HepG2 (cell line): ENCODE data around the gene PXDC1. TPM values are rescaled to one million over a fixed set of nuclear protein-coding genes. Genes with fewer than 3 reads are reported as not detected.
A peak's percentile ranks its signal among the peaks of the same experiment; 100 is the strongest.

Source experiments
- HMGXB4 ChIP-seq, 2 experiments: sonication (generic) in 1 of 2; formaldehyde crosslinking in 1 of 2; IDR thresholded peaks; 2 replicates each; pipeline versions ENCODE4 v1.4.0 to v1.6.1; 2018 to 2020; ENCODE audit warnings: missing genetic modification reagents in 2 of 2, borderline replicate concordance in 1 of 2, low read depth in 1 of 2, mild to moderate bottlenecking in 1 of 2, missing biosample characterization in 1 of 2
- KAT7 ChIP-seq: IDR thresholded peaks from 2 replicates; pipeline ENCODE4 v1.6.1; 2018; ENCODE audit warnings: borderline replicate concordance, missing compliant biosample characterization
- KLF16 ChIP-seq, 2 experiments: sonication (generic) in 1 of 2; formaldehyde crosslinking in 1 of 2; IDR thresholded peaks; 2 replicates each; pipeline versions ENCODE4 v1.6.1 to v1.8.0; 2016 to 2023; ENCODE audit warnings: missing genetic modification reagents in 2 of 2, missing compliant biosample characterization in 1 of 2
- LCORL ChIP-seq, 2 experiments: fragments of 450-650 bp in 1 of 2; sonication (generic) in 1 of 2; formaldehyde crosslinking in 1 of 2; IDR thresholded peaks; 2 replicates each; pipeline versions ENCODE4 v1.5.0 to v1.6.1; 2017 to 2020; ENCODE audit warnings: antibody characterized with exemption in 1 of 2, missing genetic modification reagents in 1 of 2
- NFIC ChIP-seq: IDR thresholded peaks from 2 replicates; pipeline ENCODE4 v1.6.1; 2012; ENCODE audit warnings: mild to moderate bottlenecking, low read length, inconsistent platforms
- NR2F2 ChIP-seq: IDR thresholded peaks from 2 replicates; pipeline ENCODE4 v1.6.1; 2012; ENCODE audit warnings: low read depth, inconsistent platforms, borderline replicate concordance
- PBX2 ChIP-seq: IDR thresholded peaks from 2 replicates; pipeline ENCODE4 v1.6.1; 2016; ENCODE audit warnings: control low read depth
- RAD51 ChIP-seq: fragments of 450-650 bp; IDR thresholded peaks from 2 replicates; pipeline ENCODE4 v1.6.1; 2016; ENCODE audit warnings: borderline replicate concordance
- SMAD3 ChIP-seq: sonication (generic); formaldehyde crosslinking; IDR thresholded peaks from 2 replicates; pipeline ENCODE4 v1.4.0; 2020; ENCODE audit warnings: missing genetic modification reagents
- ZBTB3 ChIP-seq: sonication (generic); formaldehyde crosslinking; IDR thresholded peaks from 2 replicates; pipeline ENCODE4 v1.4.0; 2020; ENCODE audit warnings: low read depth, mild to moderate bottlenecking, moderate library complexity, missing genetic modification reagents, borderline replicate concordance
- ZNF20 ChIP-seq: sonication (generic); formaldehyde crosslinking; IDR thresholded peaks from 2 replicates; pipeline ENCODE4 v1.4.0; 2020; ENCODE audit warnings: mild to moderate bottlenecking, moderate library complexity, missing genetic modification reagents
- ZNF205 ChIP-seq: IDR thresholded peaks from 2 replicates; pipeline ENCODE4 v1.6.1; 2018; ENCODE audit warnings: missing biosample characterization, missing genetic modification reagents
- ZNF292 ChIP-seq: sonication (generic); formaldehyde crosslinking; IDR thresholded peaks from 2 replicates; pipeline ENCODE4 v1.8.1; 2022; ENCODE audit warnings: mild to moderate bottlenecking, low read depth, missing genetic modification reagents, borderline replicate concordance
- ZNF350 ChIP-seq: sonication (generic); formaldehyde crosslinking; IDR thresholded peaks from 2 replicates; pipeline ENCODE4 v1.4.0; 2020; ENCODE audit warnings: mild to moderate bottlenecking, low read depth, missing genetic modification reagents, borderline replicate concordance
- ZNF382 ChIP-seq: sonication (generic); formaldehyde crosslinking; IDR thresholded peaks from 2 replicates; pipeline ENCODE4 v1.5.0; 2020; ENCODE audit warnings: missing genetic modification reagents, mild to moderate bottlenecking, borderline replicate concordance
- ZNF576 ChIP-seq: sonication (generic); formaldehyde crosslinking; IDR thresholded peaks from 2 replicates; pipeline ENCODE4 v1.4.0; 2020; ENCODE audit warnings: mild to moderate bottlenecking, missing genetic modification reagents
- ZNF619 ChIP-seq: sonication (generic); formaldehyde crosslinking; IDR thresholded peaks from 2 replicates; pipeline ENCODE4 v1.4.0; 2020; ENCODE audit warnings: mild to moderate bottlenecking, missing genetic modification reagents
- ZNF709 ChIP-seq: sonication (generic); formaldehyde crosslinking; IDR thresholded peaks from 2 replicates; pipeline ENCODE4 v1.5.0; 2020; ENCODE audit warnings: mild to moderate bottlenecking, missing genetic modification reagents
- ZNF724P ChIP-seq: sonication (generic); formaldehyde crosslinking; IDR thresholded peaks from 2 replicates; pipeline ENCODE4 v1.8.0; 2022; ENCODE audit warnings: missing genetic modification reagents, borderline replicate concordance
- ZNF768 ChIP-seq: sonication (generic); formaldehyde crosslinking; IDR thresholded peaks from 2 replicates; pipeline ENCODE4 v1.4.0; 2020; ENCODE audit warnings: missing genetic modification reagents
- ZNF780A ChIP-seq: sonication (generic); formaldehyde crosslinking; IDR thresholded peaks from 2 replicates; pipeline ENCODE4 v1.8.0; 2022; ENCODE audit warnings: mild to moderate bottlenecking, missing genetic modification reagents, moderate library complexity
- ZNF781 ChIP-seq: sonication (generic); formaldehyde crosslinking; IDR thresholded peaks from 2 replicates; pipeline ENCODE4 v1.5.1; 2020; ENCODE audit warnings: borderline replicate concordance, mild to moderate bottlenecking, missing genetic modification reagents; ENCODE audit errors: not compliant biosample characterization
- ZSCAN20 ChIP-seq: sonication (generic); formaldehyde crosslinking; IDR thresholded peaks from 2 replicates; pipeline ENCODE4 v1.4.0; 2020; ENCODE audit warnings: missing genetic modification reagents, mild to moderate bottlenecking, borderline replicate concordance
- polyA plus RNA-seq, 8 experiments: library from polyadenylated mRNA; depleted of rRNA in 3 of 8; stranded (reverse) in 7 of 8; unstranded in 1 of 8; fragments of >200 nt; fragmentation: Illumina TruSeq in 4 of 8; extraction: Trizol in 4 of 8; gene quantifications; 2 replicates each; pipeline versions ENCODE4 v1.2.1 to v1.2.3, GENCODE V29; 2011 to 2016; ENCODE audit warnings: low read depth in 4 of 8, missing spikeins in 1 of 8, mixed read lengths in 1 of 8; ENCODE audit not compliant: insufficient read depth in 1 of 8
- total RNA-seq, 5 experiments: library from RNA; depleted of rRNA; stranded (reverse); fragments of >200 nt; fragmentation: Illumina TruSeq; extraction: Trizol; gene quantifications; 2 replicates each; pipeline ENCODE4 v1.2.3, GENCODE V29; 2016; ENCODE audit warnings: low read depth in 1 of 5
- TF ChIP-seq, protein P1 (sequence below): sonication (generic); formaldehyde crosslinking; IDR thresholded peaks from 2 replicates; pipeline ENCODE4 v1.8.0; 2022; ENCODE audit warnings: missing genetic modification reagents, mild to moderate bottlenecking, inconsistent platforms, borderline replicate concordance

The PXDC1 gene
- total and polyA plus RNA-seq, 2 of the 13 experiments (the other 11 are each of a cell fraction or from before 2014, with no cell fraction given) = 32.4 to 34.7 TPM

- TF ChIP-seq ZNF709 = no peak
- no peak for TF ChIP-seq ZNF724P (CRISPR knock-in tag)
- TF ChIP-seq PBX2 = no peak
- no peak for TF ChIP-seq ZNF382
- TF ChIP-seq ZNF781 (CRISPR knock-in tag) = peak; percentile 25
- TF ChIP-seq, protein P1, sequence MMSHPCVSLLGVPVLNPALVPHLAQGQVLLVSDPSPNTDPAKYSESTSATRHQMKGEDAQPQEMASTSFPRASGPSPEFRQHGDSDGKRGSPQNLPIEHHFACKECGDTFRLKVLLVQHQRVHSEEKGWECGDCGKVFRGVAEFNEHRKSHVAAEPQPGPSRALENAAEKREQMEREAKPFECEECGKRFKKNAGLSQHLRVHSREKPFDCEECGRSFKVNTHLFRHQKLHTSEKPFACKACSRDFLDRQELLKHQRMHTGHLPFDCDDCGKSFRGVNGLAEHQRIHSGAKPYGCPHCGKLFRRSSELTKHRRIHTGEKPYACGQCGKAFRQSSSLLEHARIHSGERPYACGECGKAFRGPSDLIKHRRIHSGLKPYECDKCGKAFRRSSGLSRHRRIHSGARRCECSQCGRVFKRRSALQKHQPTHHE (CRISPR knock-in tag) = no peak; the same call in 1 of the 2 replicates
- peak; percentile 84 for TF ChIP-seq ZNF350
- TF ChIP-seq ZNF205 (CRISPR knock-in tag) = peak; percentile 90
- no peak for TF ChIP-seq ZNF576 (CRISPR knock-in tag)
- TF ChIP-seq ZNF20 (CRISPR knock-in tag) = 0 out of 2 replicates have a peak, but pooled peaks have one; percentile 34
- TF ChIP-seq NR2F2 = peak; percentile 40; the same call in 1 of the 2 replicates
- peak; percentile 90 for TF ChIP-seq NFIC
- TF ChIP-seq KLF16 (CRISPR knock-in tag; IDR thresholded peaks at IDR 0.05) = peak in 1 of 2 experiments; percentile 80; a peak in 2 of 4 replicates
- TF ChIP-seq HMGXB4 (CRISPR knock-in tag; IDR thresholded peaks at IDR 0.05; ENCODE audit: borderline replicate concordance in 1 of 2, low read depth in 1 of 2) = peak in 1 of 2 experiments; percentile 86; a peak in 2 of 4 replicates
- no peak for TF ChIP-seq RAD51
- no peak; the same call in none of the 2 replicates for TF ChIP-seq KAT7 (CRISPR knock-in tag)
- no peak for TF ChIP-seq ZBTB3
- no peak for TF ChIP-seq ZSCAN20 (CRISPR knock-in tag)
- no peak for TF ChIP-seq ZNF780A (CRISPR knock-in tag)
- TF ChIP-seq ZNF768 (CRISPR knock-in tag) = no peak
- 0 out of 2 replicates have a peak, but pooled peaks have one; percentile 5 for TF ChIP-seq ZNF292 (CRISPR knock-in tag)
- peak; percentile 78 for TF ChIP-seq SMAD3
- no peak; the same call in 1 of the 2 replicates for TF ChIP-seq ZNF619 (CRISPR knock-in tag)
- peak; percentile 34; the same call in 1 of the 2 replicates for TF ChIP-seq LCORL (IDR thresholded peaks at IDR 0.05)
- TF ChIP-seq LCORL (CRISPR knock-in tag; IDR thresholded peaks at IDR 0.05) = peak; percentile 94
Observed at GRCh38 chr6:3789018-3789895, 37.7 kb upstream of the PXDC1 start (continued).
